NCI-H1105 (cell line): ENCODE data around the gene ITIH3.

Experiments used
- DNase-seq: peaks from one replicate; lab custom pipeline; 2025; lab: John Stamatoyannopoulos, UW

The ITIH3 gene

GRCh38 chr3:52795298-52795900, 803 bp downstream of the ITIH3 start:
- DNase-seq: no peak

GRCh38 chr3:52796411-52796810, 1.8 kb downstream of the ITIH3 start:
- DNase-seq: no peak

- no peak for DNase-seq
These were observed 3.9 kb downstream of the ITIH3 start for GRCh38 chr3:52798376-52798977.

- DNase-seq: no peak
These were observed 4.4 kb downstream of the ITIH3 start for GRCh38 chr3:52798978-52799476.

- DNase-seq: no peak
These were observed 5.5 kb downstream of the ITIH3 start for GRCh38 chr3:52800079-52800478.

- no peak for DNase-seq
These were observed 7.2 kb downstream of the ITIH3 start for GRCh38 chr3:52801839-52802238.

- no peak for DNase-seq
These were observed 10.9 kb downstream of the ITIH3 start for GRCh38 chr3:52805270-52806039.

- DNase-seq: no peak
These were observed 14.6 kb downstream of the ITIH3 start for GRCh38 chr3:52809149-52809548.

GRCh38 chr3:52809662-52810377, 15.2 kb downstream of the ITIH3 start:
- DNase-seq: no peak

- DNase-seq: no peak
These were observed 16.3 kb downstream of the ITIH3 start for GRCh38 chr3:52810923-52811322.

GRCh38 chr3:52811452-52812011, 16.9 kb downstream of the ITIH3 start:
- no peak for DNase-seq

GRCh38 chr3:52813810-52814209, 19.2 kb downstream of the ITIH3 start:
- no peak for DNase-seq

- no peak for DNase-seq
These were observed 21.6 kb downstream of the ITIH3 start for GRCh38 chr3:52816199-52816598.

- DNase-seq: no peak
These were observed 22.1 kb downstream of the ITIH3 start for GRCh38 chr3:52816654-52817053.

GRCh38 chr3:52817221-52817620, 22.6 kb downstream of the ITIH3 start:
- no peak for DNase-seq

GRCh38 chr3:52817860-52818259, 23.3 kb downstream of the ITIH3 start:
- DNase-seq: no peak

GRCh38 chr3:52819936-52820335, 25.3 kb downstream of the ITIH3 start:
- no peak for DNase-seq

GRCh38 chr3:52820736-52821135, 26.1 kb downstream of the ITIH3 start:
- no peak for DNase-seq

GRCh38 chr3:52822363-52822762, 27.8 kb downstream of the ITIH3 start:
- no peak for DNase-seq

GRCh38 chr3:52824037-52824436, 29.4 kb downstream of the ITIH3 start:
- no peak for DNase-seq

- no peak for DNase-seq
These were observed 32.8 kb downstream of the ITIH3 start for GRCh38 chr3:52827441-52827840.

GRCh38 chr3:52827866-52828376, 33.3 kb downstream of the ITIH3 start:
- DNase-seq: no peak
